Epithelial cell of esophagus (primary cell): Measurements from ENCODE around the gene ARHGAP15.

ENCODE experiments used
- DNase-seq: peaks from one replicate; pipeline ENCODE4 v3.0.0; 2010; ENCODE audit warnings: low read depth
- H3K4me3 ChIP-seq: 2 replicates; pipeline ENCODE4 v1.5.1; 2011; ENCODE audit warnings: mild to moderate bottlenecking, low read length, control low read depth
- TF ChIP-seq, protein P1 (sequence below): IDR thresholded peaks from 2 replicates; pipeline ENCODE4 v1.5.1; 2011; ENCODE audit warnings: low read depth, mild to moderate bottlenecking, low read length, control low read depth, inconsistent platforms; ENCODE audit not compliant: insufficient read depth; ENCODE audit errors: missing control alignments

ARHGAP15 gene

DNA sequence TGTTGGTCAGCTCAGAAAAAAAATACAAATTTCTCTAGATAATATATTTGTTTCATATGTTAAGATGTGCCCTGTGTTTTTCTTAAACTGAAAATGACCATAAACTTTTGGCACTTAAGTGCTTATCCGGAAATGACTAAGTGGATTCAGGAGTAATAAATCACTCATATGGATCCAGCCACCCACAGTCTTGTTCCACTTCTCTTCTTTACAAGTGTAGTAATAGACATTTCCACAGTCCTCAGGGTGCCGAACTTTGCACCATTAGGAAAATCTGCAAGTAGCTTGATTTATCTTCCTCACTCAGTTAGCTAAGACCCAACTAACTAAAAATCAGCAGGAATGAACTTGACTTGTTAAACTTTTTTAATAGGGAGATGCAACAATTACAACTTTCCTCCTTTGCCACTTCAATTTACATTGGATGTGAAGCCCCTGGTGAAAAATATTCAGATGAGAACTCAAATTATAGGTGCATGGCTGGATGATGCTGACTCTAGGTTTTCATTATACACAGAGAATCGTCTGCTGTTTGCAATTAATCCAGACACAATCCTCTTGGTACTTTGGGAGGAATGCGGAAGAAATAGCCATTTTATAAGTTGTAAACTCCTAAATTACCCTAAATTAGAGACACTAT lies 322.5 kb downstream of the ARHGAP15 start:
- no peak overlapping the region for H3K4me3 ChIP-seq
- DNase-seq: peak; percentile 29
- TF ChIP-seq, protein P1, sequence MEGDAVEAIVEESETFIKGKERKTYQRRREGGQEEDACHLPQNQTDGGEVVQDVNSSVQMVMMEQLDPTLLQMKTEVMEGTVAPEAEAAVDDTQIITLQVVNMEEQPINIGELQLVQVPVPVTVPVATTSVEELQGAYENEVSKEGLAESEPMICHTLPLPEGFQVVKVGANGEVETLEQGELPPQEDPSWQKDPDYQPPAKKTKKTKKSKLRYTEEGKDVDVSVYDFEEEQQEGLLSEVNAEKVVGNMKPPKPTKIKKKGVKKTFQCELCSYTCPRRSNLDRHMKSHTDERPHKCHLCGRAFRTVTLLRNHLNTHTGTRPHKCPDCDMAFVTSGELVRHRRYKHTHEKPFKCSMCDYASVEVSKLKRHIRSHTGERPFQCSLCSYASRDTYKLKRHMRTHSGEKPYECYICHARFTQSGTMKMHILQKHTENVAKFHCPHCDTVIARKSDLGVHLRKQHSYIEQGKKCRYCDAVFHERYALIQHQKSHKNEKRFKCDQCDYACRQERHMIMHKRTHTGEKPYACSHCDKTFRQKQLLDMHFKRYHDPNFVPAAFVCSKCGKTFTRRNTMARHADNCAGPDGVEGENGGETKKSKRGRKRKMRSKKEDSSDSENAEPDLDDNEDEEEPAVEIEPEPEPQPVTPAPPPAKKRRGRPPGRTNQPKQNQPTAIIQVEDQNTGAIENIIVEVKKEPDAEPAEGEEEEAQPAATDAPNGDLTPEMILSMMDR: no peak

- no peak overlapping the region for H3K4me3 ChIP-seq
- TF ChIP-seq, protein P1: no peak
- DNase-seq: no peak
These were observed 323.7 kb downstream of the ARHGAP15 start for GRCh38 chr2:143452817-143453451.

DNA sequence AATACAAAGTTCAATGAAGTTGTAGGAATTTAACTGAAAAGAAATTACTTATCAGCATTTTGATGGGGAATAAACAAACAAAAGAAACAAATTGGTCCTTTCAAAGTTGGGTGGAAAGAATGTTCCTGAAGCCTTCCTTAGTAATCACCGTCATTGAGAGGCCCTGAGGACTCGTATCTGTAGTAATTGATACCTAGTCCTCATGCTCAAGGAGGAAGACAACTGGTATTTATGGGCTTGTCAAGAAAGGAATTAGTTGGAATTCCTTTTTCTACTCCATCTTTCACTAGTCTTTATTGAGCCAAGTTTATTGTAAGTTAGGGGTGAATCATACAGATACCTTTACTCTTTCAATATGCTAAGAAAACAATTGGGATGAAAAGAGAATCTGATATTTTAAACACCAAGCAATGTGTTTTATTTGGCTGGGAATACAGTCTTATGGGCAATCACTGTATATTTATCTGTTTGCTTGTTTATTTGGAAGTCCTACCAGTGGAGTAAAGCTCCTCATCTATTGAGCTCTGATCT lies 324.8 kb downstream of the ARHGAP15 start:
- TF ChIP-seq, protein P1: no peak
- no peak overlapping the region for H3K4me3 ChIP-seq
- DNase-seq: no peak

DNA sequence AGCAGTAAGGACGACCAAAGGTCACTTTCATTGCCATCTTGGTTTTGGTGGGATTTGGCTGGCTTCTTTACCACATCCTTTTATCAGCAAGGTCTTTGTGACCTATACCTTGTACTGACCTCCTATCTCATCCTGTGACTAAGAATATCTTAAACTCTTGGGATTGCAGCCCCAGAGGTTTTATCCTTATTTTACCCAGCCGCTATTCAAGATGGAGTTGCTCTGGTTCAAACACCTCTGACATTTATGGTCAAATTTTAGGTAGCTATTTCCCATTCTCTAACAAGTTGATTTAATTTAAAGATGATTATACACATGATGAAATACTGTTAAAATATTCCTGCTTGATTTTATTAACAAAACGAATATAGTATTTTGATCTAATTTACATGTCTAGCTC lies 326.1 kb downstream of the ARHGAP15 start:
- TF ChIP-seq, protein P1: no peak
- no peak for DNase-seq
- H3K4me3 ChIP-seq: no peak overlapping the region

- TF ChIP-seq, protein P1: no peak
- DNase-seq: no peak
- H3K4me3 ChIP-seq: no peak overlapping the region
These were observed 329.3 kb downstream of the ARHGAP15 start for GRCh38 chr2:143458258-143459190.

DNA sequence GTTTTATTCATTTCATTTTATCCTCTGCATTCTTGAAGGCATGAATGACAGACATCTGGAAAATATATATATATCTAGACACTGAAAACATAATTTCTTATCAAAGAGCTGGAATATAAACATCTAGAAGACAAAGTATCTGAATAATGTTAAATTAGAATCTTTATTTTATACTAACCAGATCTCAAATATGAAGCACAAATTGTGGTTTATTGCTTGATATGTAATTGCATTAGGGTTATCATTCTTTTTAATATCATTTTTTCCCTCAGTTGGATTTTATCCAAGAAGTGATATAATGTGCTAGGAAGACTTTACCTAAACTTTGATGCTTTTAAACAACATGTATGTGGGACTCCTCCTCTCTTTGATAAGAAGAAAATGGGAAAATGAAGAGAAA lies 331.2 kb downstream of the ARHGAP15 start:
- no peak overlapping the region for H3K4me3 ChIP-seq
- DNase-seq: no peak
- TF ChIP-seq, protein P1: no peak
